Renal cortex interstitium (tissue), 11 donors: ENCODE measurements around the gene POLR2J3. TPM values are rescaled to one million over a fixed set of nuclear protein-coding genes. Genes with fewer than 3 reads are reported as not detected.
"Not testable (repeated sequence)": the region's sequence is repeated elsewhere in the genome, so short reads cannot be mapped to it uniquely, and the experiment has no call there.

Source experiments
- DNase-seq, 11 donors: peaks; one replicate each; pipeline ENCODE4 v3.0.0-alpha.2; 2013; ENCODE audit warnings: low read depth in 9 of 11, low spot score in 4 of 11; ENCODE audit errors: extremely low read depth in 1 of 11
- polyA plus RNA-seq, 3 donors: library from polyadenylated mRNA; unstranded; fragments of 120-200 nt; gene quantifications; one replicate each; pipeline ENCODE4 v1.2.1, GENCODE V29; 2013; ENCODE audit not compliant: insufficient read length in 3 of 3

The POLR2J3 gene
- polyA plus RNA-seq, 3 donors = 80.1 to 91.8 (median 80.8) TPM

GRCh38 chr7:102540604-102541003, 31.8 kb downstream of the POLR2J3 start:
- DNase-seq = not testable (repeated sequence)

- DNase-seq = not testable (repeated sequence)
Measured at GRCh38 chr7:102535062-102535615, 37.2 kb downstream of the POLR2J3 start.

- not testable (repeated sequence) for DNase-seq
Measured at GRCh38 chr7:102532127-102532526, 40.3 kb downstream of the POLR2J3 start.

GRCh38 chr7:102531583-102531982, 40.8 kb downstream of the POLR2J3 start:
- not testable (repeated sequence) for DNase-seq

DNA sequence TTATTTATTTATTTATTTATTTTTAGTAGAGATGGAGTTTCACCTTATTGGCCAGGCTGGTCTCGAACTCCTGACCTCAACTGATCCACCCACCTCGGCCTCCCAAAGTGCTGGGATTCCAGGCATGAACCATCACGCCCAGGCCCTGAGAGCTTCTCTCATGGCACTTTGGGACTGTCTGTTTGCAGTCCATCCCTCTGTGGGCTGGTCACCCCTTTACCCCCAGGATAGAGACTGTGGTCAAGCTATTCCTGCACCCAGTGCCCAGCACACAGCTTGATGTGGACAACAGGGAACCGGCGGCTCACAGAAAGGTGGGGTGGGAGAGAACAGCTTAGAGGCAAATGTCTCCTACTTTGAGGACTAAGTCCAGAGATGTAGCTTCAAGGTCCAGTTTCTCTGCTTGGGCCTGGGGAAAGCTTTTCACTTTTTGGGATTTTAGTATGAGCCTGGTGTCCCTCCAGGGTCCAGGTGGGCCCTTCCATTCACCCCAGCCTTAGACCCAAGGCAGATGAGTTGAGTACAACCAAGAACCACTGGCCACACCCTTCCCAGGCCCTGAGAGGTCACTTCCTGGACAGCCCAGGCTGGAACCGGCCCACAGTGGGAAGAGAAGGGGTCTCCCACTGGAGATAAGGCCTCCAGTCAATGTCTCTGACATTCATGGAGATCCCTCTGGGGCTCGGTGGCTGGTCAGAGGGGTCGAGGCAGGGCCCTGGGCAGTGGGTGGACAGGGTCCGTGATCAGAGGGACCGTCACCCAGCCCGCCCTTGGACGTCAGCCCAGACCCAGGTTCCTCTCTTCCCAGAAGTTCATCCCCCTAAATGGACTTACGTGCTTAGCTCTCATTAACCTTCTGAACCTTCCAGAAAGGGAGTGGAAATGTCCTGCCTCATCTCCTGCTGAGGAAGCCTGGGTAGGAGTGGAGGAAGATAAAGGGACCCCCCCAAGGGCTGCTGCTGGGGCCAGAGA, 44.3 kb downstream of the POLR2J3 start:
- not testable (repeated sequence) for DNase-seq

GRCh38 chr7:102527182-102527581, 45.2 kb downstream of the POLR2J3 start:
- not testable (repeated sequence) for DNase-seq

DNA sequence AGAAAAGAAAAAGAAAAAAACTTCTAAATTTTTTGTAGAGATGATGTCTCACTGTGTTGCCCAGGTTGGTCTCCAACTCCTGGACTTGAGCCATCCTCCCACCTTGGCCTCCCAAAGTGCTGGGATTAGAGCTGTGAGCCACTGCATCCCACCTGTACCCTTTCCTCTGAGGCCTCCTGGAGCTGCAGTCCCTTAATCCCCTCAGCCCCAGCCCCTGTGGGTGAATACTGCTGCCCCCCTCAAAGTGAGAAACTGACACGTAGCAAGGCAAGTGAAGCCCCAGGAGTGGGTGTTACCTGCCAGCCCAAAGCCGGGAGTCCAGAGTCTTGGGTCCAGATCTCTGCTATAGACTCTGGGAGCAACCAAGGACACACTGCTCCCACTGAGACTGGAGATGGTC, 47.6 kb downstream of the POLR2J3 start:
- not testable (repeated sequence) for DNase-seq

DNA sequence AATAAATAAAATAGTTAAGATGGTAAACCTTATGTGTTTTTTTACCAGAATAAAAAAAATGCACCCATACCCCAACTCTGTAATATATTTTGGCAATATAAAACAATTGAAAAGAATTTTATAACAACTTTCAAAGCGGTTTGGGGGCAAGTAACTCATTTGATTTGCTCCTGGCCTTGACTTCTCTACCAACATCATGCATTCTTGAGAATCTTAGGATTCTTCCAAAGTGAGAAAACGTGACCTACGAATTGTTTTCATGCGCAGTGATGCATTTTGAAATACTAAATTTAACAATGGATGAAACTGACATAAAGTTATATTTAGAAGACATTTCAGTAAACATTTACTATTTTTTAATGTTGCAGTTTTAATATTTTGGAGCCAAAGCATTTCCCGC, 51.6 kb downstream of the POLR2J3 start:
- DNase-seq = not testable (repeated sequence)

DNA sequence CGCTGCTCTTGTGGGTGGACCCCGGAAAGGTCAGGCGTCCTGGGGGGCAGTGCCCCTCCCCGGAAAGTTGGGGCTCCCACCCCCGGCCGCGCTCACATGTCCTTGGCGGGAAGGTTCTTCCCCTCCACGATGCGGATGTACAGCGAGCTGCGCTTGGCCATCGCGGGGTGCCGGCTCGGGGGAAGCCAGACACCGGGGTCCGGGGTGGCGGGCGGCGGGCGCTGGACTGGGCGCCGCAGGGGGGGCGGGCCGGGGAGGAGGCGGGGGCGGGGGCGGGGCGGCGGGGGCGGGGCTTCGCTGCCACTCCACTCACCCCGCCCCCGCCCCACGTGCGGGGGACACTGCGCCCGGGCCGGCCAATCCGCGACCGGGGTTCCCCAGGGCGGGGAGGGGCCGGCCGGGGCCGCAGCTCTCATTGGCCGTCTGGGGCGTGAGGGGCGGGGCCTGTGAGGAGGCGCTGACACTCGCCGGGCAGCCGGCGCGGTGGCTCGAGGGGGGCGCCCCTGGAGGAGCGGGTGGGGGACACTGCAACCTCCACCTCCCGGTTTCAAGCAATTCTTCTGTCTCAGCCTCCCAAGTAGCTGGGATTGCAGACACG, 54.7 kb downstream of the POLR2J3 start, which contains the start of gene RASA4B:
RASA4B (minus strand) TSS at position 228 of the 598 bp plus-strand sequence; CDS start at position 161, 67 bp downstream.
- peak in 1 of 11 donors; percentile 2 for DNase-seq

Other genes with a start within 250 kb of the POLR2J3 start
- gene SPDYE6, start 216.1 kb downstream of the POLR2J3 start, polyA plus RNA-seq = 1 to 10 TPM in 1 of 3 donors, not detected in 2; 2.9 TPM
- gene PRKRIP1, start 176.2 kb downstream of the POLR2J3 start, polyA plus RNA-seq = 10 to 100 TPM; 30.2 to 45.2 (median 39.9) TPM
- 10 to 100 TPM; 15.1 to 25.8 (median 24.1) TPM for gene ORAI2, start 139.0 kb downstream of the POLR2J3 start, polyA plus RNA-seq
- 10 to 100 TPM; 10.6 to 13.3 (median 12.9) TPM for gene ALKBH4, start 107.7 kb downstream of the POLR2J3 start, polyA plus RNA-seq
- 10 to 100 TPM; 17.3 to 23.2 (median 21.9) TPM for gene LRWD1, start 107.6 kb downstream of the POLR2J3 start, polyA plus RNA-seq
- 10 to 100 TPM; 22.4 to 32.7 (median 32.0) TPM for gene POLR2J, start 93.7 kb downstream of the POLR2J3 start, polyA plus RNA-seq
- gene RASA4B, start 54.8 kb downstream of the POLR2J3 start, polyA plus RNA-seq = 10 to 100 TPM in 1 of 3 donors, 1 to 10 TPM in 2; 4.7 to 24.9 (median 8.4) TPM
- gene UPK3BL2, start 28.9 kb downstream of the POLR2J3 start, polyA plus RNA-seq = 10 to 100 TPM in 2 of 3 donors, 1 to 10 TPM in 1; 3.6 to 14.3 (median 13.7) TPM
- 1 to 10 TPM; 3.2 to 5.6 (median 4.5) TPM for gene SPDYE2, start 21.4 kb downstream of the POLR2J3 start, polyA plus RNA-seq
- gene RASA4, start 44.2 kb upstream of the POLR2J3 start, polyA plus RNA-seq = 10 to 100 TPM; 27.6 to 56.1 (median 30.8) TPM
- gene UPK3BL1, start 70.2 kb upstream of the POLR2J3 start, polyA plus RNA-seq = 10 to 100 TPM in 2 of 3 donors, 1 to 10 TPM in 1; 3.8 to 12.4 (median 11.8) TPM
- gene SPDYE2B, start 77.7 kb upstream of the POLR2J3 start, polyA plus RNA-seq = 1 to 10 TPM in 1 of 3 donors, under 1 TPM in 2; 0.84 to 7.6 (median 0.89) TPM
- gene POLR2J2, start 99.1 kb upstream of the POLR2J3 start, polyA plus RNA-seq = 1 to 10 TPM; 1.1 to 1.7 (median 1.6) TPM
- 10 to 100 TPM in 2 of 3 donors, 1 to 10 TPM in 1; 9.9 to 11.6 (median 10.0) TPM for gene FAM185A, start 176.4 kb upstream of the POLR2J3 start, polyA plus RNA-seq